Lower leg skin (tissue), 3 donors: Measurements from ENCODE around the gene PSEN1.

Experiments
- POLR2A ChIP-seq, 2 donors: fragments of 450-650 bp; IDR thresholded peaks; one replicate each; pipeline ENCODE4 v1.6.1; 2016 to 2017; ENCODE audit warnings: antibody characterized with exemption in 2 of 2, mild to moderate bottlenecking in 1 of 2, moderate library complexity in 1 of 2
- TF ChIP-seq, protein P1 (sequence below), 3 donors: fragments of 450-650 bp; IDR thresholded peaks; one replicate each; pipeline ENCODE4 v1.5.1; 2016; ENCODE audit warnings: antibody characterized with exemption in 3 of 3, mild to moderate bottlenecking in 3 of 3, moderate library complexity in 2 of 3

GRCh38 chr14:73261520-73262426 is 125.5 kb downstream of the PSEN1 start:
- TF ChIP-seq, protein P1, sequence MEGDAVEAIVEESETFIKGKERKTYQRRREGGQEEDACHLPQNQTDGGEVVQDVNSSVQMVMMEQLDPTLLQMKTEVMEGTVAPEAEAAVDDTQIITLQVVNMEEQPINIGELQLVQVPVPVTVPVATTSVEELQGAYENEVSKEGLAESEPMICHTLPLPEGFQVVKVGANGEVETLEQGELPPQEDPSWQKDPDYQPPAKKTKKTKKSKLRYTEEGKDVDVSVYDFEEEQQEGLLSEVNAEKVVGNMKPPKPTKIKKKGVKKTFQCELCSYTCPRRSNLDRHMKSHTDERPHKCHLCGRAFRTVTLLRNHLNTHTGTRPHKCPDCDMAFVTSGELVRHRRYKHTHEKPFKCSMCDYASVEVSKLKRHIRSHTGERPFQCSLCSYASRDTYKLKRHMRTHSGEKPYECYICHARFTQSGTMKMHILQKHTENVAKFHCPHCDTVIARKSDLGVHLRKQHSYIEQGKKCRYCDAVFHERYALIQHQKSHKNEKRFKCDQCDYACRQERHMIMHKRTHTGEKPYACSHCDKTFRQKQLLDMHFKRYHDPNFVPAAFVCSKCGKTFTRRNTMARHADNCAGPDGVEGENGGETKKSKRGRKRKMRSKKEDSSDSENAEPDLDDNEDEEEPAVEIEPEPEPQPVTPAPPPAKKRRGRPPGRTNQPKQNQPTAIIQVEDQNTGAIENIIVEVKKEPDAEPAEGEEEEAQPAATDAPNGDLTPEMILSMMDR (IDR thresholded peaks at IDR 0.05): no peak
- TF ChIP-seq POLR2A (IDR thresholded peaks at IDR 0.05): no peak
